Nephron progenitor cell (in vitro differentiated cells): ENCODE data around the gene PON1.

Source experiments
- DNase-seq: peaks from one replicate; pipeline ENCODE4 v3.0.0; 2021
- H3K27ac Mint-ChIP-seq: 2 replicates; pipeline ENCODE4 v1.8.0; 2021; ENCODE audit warnings: mild to moderate bottlenecking, moderate library complexity, mixed read lengths
- H3K27me3 Mint-ChIP-seq: 2 replicates; pipeline ENCODE4 v1.8.0; 2021; ENCODE audit warnings: mild to moderate bottlenecking, low read depth, mixed read lengths; ENCODE audit not compliant: poor library complexity
- H3K36me3 Mint-ChIP-seq: 2 replicates; pipeline ENCODE4 v1.8.0; 2021; ENCODE audit warnings: low read depth, mixed read lengths
- H3K4me1 Mint-ChIP-seq: 2 replicates; pipeline ENCODE4 v1.8.0; 2021; ENCODE audit warnings: mixed read lengths
- H3K4me3 Mint-ChIP-seq: 2 replicates; pipeline ENCODE4 v1.8.0; 2021; ENCODE audit warnings: mild to moderate bottlenecking, moderate library complexity, mixed read lengths
- H3K9me3 Mint-ChIP-seq: 2 replicates; pipeline ENCODE4 v1.8.0; 2021; ENCODE audit warnings: mild to moderate bottlenecking, moderate library complexity, mixed read lengths
- CTCF ChIP-seq: fragments of 200-600 bp; sonication (generic); IDR thresholded peaks from 2 replicates; pipeline ENCODE4 v1.5.0; 2021; ENCODE audit warnings: antibody characterized with exemption

The PON1 gene

GRCh38 chr7:95303013-95303905, 21.1 kb downstream of the PON1 start:
- peak; percentile 16 for DNase-seq
- H3K9me3 Mint-ChIP-seq, result no peaks in the 10 kb centered on the region
- H3K27me3 Mint-ChIP-seq, result peaks cover 8% of the 10 kb centered on the region
- peaks cover 51% of the 10 kb centered on the region for H3K4me1 Mint-ChIP-seq
- no peak for TF ChIP-seq CTCF
- peaks cover 3% of the 10 kb centered on the region for H3K36me3 Mint-ChIP-seq
- peak overlapping the region; percentile 67 for H3K27ac Mint-ChIP-seq
- no peak overlapping the region for H3K4me3 Mint-ChIP-seq

GRCh38 chr7:95298091-95298490, 26.2 kb downstream of the PON1 start:
- Mint-ChIP-seq H3K9me3 (no peaks in the 10 kb centered on the region), H3K27me3 (peaks cover 4% of the 10 kb centered on the region), H3K27ac (no peak overlapping the region), H3K36me3 (peaks cover 8% of the 10 kb centered on the region), H3K4me1 (peaks cover 16% of the 10 kb centered on the region), H3K4me3 (no peak overlapping the region)
- DNase-seq, result no peak
- TF ChIP-seq CTCF, result no peak

GRCh38 chr7:95297041-95297440, 27.3 kb downstream of the PON1 start:
- H3K4me3 Mint-ChIP-seq, result no peak overlapping the region
- H3K27ac Mint-ChIP-seq, result no peak overlapping the region
- H3K4me1 Mint-ChIP-seq, result peaks cover 6% of the 10 kb centered on the region
- H3K36me3 Mint-ChIP-seq, result peaks cover 10% of the 10 kb centered on the region
- peaks cover 4% of the 10 kb centered on the region for H3K27me3 Mint-ChIP-seq
- DNase-seq, result no peak
- no peaks in the 10 kb centered on the region for H3K9me3 Mint-ChIP-seq
- no peak for TF ChIP-seq CTCF

GRCh38 chr7:95296456-95296855, 27.9 kb downstream of the PON1 start:
- peaks cover 4% of the 10 kb centered on the region for H3K27me3 Mint-ChIP-seq
- no peaks in the 10 kb centered on the region for H3K9me3 Mint-ChIP-seq
- peaks cover 5% of the 10 kb centered on the region for H3K4me1 Mint-ChIP-seq
- H3K27ac Mint-ChIP-seq, result peak overlapping the region; percentile 61
- H3K4me3 Mint-ChIP-seq, result no peak overlapping the region
- TF ChIP-seq CTCF, result no peak
- H3K36me3 Mint-ChIP-seq, result peaks cover 16% of the 10 kb centered on the region
- DNase-seq, result no peak

GRCh38 chr7:95295397-95295796, 28.9 kb downstream of the PON1 start:
- Mint-ChIP-seq H3K27ac (no peak overlapping the region), H3K9me3 (no peaks in the 10 kb centered on the region), H3K4me1 (peaks cover 5% of the 10 kb centered on the region), H3K4me3 (no peak overlapping the region), H3K36me3 (peaks cover 27% of the 10 kb centered on the region), H3K27me3 (peaks cover 4% of the 10 kb centered on the region)
- DNase-seq, result no peak
- TF ChIP-seq CTCF, result no peak
